ENCODE results near the gene DELE1.

DNA sequence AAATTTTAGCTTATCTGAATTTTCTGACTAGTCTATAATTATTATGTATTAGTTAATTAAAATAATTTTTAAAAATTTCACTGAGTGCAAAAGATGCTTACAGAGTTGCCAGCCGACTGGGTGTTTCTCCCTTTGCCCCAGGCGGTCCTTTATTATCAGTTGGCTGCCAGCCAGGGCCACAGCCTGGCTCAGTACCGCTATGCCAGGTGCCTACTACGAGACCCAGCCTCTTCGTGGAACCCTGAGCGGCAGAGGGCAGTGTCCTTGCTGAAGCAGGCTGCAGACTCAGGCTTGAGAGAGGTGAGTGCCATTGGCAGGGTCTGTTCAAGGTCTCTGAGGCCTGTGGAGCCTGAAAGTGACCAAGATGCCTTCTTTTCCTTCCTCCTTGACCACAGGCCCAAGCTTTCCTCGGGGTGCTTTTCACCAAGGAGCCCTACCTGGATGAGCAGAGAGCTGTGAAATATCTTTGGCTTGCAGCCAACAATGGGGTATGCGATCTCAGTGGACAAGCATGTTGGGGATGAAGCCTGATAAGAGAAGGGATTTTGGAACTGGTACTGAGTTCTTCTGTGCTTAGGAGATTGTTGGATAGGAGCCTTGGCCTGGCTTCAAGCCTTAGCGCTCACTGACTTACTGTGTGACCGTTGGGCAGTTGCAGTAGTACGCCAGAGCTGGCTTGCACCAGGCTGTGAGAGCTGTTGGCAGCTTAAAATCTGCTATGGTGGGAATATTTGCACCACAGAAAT lies 10.6 kb downstream of the DELE1 start:
- TF ChIP-seq CTCF (conservative IDR thresholded peaks at IDR 0.05) (no peak), ZFX (IDR thresholded peaks at IDR 0.05) (no peak)
